PC-9 (cell line): ENCODE measurements around the gene FBXW7. TPM values are rescaled to one million over a fixed set of nuclear protein-coding genes. Genes with fewer than 3 reads are reported as not detected.

Source experiments
- BruUV-seq: library from RNA; stranded (reverse); fragments of 400-500 nt; replicated peaks from 2 replicates; lab custom pipeline; 2021; lab: Mats Ljungman, UMichigan
- CTCF ChIA-PET: fragments of 300-600 bp; sonication (Branson Sonifier 250); formaldehyde crosslinking; loops from one replicate; lab custom pipeline; 2022; ENCODE audit warnings: antibody characterized with exemption; lab: Charles Lee
- POLR2A ChIA-PET: fragments of 300-600 bp; sonication (Branson Sonifier 250); formaldehyde crosslinking; loops from one replicate; lab custom pipeline; 2022; ENCODE audit warnings: antibody characterized with exemption; ENCODE audit not compliant: unreplicated experiment; lab: Charles Lee
- DNase-seq, 2 experiments: peaks; one replicate each; pipeline versions ENCODE4 v3.0.0 to v3.0.0-alpha.2; 2015 to 2022; ENCODE audit warnings: mixed read lengths in 1 of 2
- H2AFZ ChIP-seq: fragments of 200-600 bp; sonication (generic); 2 replicates; pipeline ENCODE4 v1.8.1; 2017; ENCODE audit warnings: antibody characterized with exemption
- H3F3A ChIP-seq: fragments of 200-600 bp; sonication (generic); 2 replicates; pipeline ENCODE4 v1.8.1; 2017; ENCODE audit warnings: antibody characterized with exemption, mild to moderate bottlenecking, low read depth; ENCODE audit not compliant: insufficient read depth
- H3K27ac ChIP-seq: fragments of 200-600 bp; sonication (generic); 2 replicates; pipeline ENCODE4 v1.6.1; 2016; ENCODE audit warnings: mixed run types
- H3K27me3 ChIP-seq: fragments of 200-600 bp; sonication (generic); 2 replicates; pipeline ENCODE4 v1.6.1; 2016; ENCODE audit warnings: low read depth, mixed run types; ENCODE audit not compliant: insufficient read depth
- H3K36me3 ChIP-seq: fragments of 200-600 bp; sonication (generic); 2 replicates; pipeline ENCODE4 v1.6.1; 2016; ENCODE audit warnings: low read depth, mixed run types
- H3K4me1 ChIP-seq: fragments of 200-600 bp; sonication (generic); replicated peaks from 2 replicates; pipeline ENCODE4 v1.6.1; 2016; ENCODE audit warnings: mixed run types; ENCODE audit not compliant: insufficient read depth
- H3K4me2 ChIP-seq: fragments of 200-600 bp; sonication (generic); 2 replicates; pipeline ENCODE4 v1.6.1; 2017; ENCODE audit warnings: mixed run types
- H3K4me3 ChIP-seq: fragments of 200-600 bp; sonication (generic); 2 replicates; pipeline ENCODE4 v1.6.1; 2016; ENCODE audit warnings: mixed run types
- H3K79me2 ChIP-seq: fragments of 200-600 bp; sonication (generic); 2 replicates; pipeline ENCODE4 v1.6.1; 2017; ENCODE audit warnings: low read depth, mixed run types
- H3K9me2 ChIP-seq: fragments of 200-600 bp; sonication (generic); 2 replicates; pipeline ENCODE4 v1.8.1; 2017; ENCODE audit warnings: mild to moderate bottlenecking; ENCODE audit not compliant: insufficient read depth
- H3K9me3 ChIP-seq: fragments of 200-600 bp; sonication (generic); 2 replicates; pipeline ENCODE4 v1.8.1; 2016; ENCODE audit warnings: low read depth; ENCODE audit not compliant: insufficient read depth
- H4K20me1 ChIP-seq: fragments of 200-600 bp; sonication (generic); 2 replicates; pipeline ENCODE4 v1.8.1; 2017; ENCODE audit not compliant: insufficient read depth
- EZH2 ChIP-seq: fragments of 200-600 bp; sonication (generic); IDR thresholded peaks from 2 replicates; pipeline ENCODE4 v1.8.0; 2017; ENCODE audit warnings: antibody characterized with exemption, low read depth
- intact Hi-C: fragments of 100-400 bp; cut with micrococcal nuclease; formaldehyde crosslinking; loops from one replicate; pipeline ENCODE4 v1.10.0; 2022; ENCODE audit not compliant: unreplicated experiment
- total RNA-seq: library from RNA; stranded (reverse); gene quantifications from 2 replicates; pipeline ENCODE4 v1.2.3, GENCODE V29; 2021
- TF ChIP-seq, protein P1 (sequence below): fragments of 200-600 bp; sonication (generic); conservative IDR thresholded peaks from 2 replicates; pipeline ENCODE4 v1.6.1; 2017; ENCODE audit warnings: mixed run types, antibody characterized with exemption, mild to moderate bottlenecking, moderate library complexity

The FBXW7 gene
- total RNA-seq, 1 experiment from 2014 or later: 30.2 TPM

DNA sequence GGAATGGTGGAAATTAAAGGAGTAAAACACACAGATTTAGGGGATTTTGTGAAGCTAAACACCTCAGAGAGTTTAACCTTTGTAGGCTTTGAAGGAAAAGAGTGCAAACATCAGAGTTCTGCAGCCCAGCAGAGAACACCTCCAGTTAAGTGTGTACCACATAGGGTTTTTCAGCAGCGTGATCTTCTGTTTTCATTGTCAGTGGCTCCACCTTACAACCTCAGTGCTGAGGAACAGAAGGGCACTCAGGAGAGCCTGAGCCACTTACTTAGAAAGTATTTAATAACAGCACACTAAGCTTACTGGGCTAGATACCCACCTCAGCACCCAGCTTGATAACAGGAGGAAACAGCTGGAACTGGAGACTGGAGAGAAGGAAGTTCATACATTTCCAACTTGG lies 2.0 kb upstream of the FBXW7 start:
- CTCF ChIA-PET: interaction anchor here (0.6 kb wide), 2 partner anchors 17 kb away, joined by 3 to 6 read pairs; no protein-coding TSS in a partner anchor
- BruUV-seq: no TSS peak
- intact Hi-C loops: loop anchor here (5.0 kb wide), 1 partner anchor 74 kb away; no protein-coding TSS in a partner anchor

DNA sequence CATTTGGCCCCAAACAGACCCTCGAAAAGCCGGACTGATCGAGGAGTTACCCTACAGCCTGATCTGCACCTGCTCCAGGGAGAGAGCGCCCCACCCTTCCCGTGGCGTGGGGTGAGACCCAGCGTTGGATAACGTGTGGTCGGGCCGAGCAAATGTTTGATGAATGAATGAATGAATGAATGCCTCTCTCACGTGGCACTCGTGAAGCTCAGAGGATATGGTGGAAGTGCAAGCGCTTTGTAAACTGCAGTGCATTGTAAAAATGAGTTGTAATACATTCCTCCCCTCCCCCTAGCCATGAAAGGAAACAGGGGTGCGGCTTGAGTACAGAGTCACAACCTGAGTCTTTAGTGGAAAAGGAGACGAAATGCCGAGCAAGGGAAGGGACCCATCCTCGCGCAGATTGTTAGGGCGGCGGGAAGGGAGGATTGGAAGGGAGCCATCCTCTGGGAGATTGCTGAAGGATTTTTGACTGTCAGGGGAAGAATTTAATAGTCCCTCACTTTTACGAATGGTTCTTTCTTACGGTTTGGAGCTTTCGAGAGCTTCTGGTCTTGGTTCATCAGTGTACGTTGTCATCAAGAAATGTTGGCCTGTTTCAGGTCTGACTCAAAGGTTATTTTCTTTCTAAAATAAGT lies 772 bp upstream of the FBXW7 start:
- Histone ChIP-seq H3K4me2 (peak overlapping the region; percentile 88), H3K4me1 (peaks cover 23% of the 10 kb centered on the region), H3F3A (peaks cover 6% of the 10 kb centered on the region; the same call in 1 of the 2 replicates), H3K27me3 (no peaks in the 10 kb centered on the region), H3K4me3 (peak overlapping the region; percentile 94), H3K27ac (peak overlapping the region; percentile 86), H3K79me2 (peaks cover 70% of the 10 kb centered on the region), H3K9me3 (no peaks in the 10 kb centered on the region), H2AFZ (peak overlapping the region; percentile 96), H4K20me1 (peaks cover 19% of the 10 kb centered on the region), H3K36me3 (no peaks in the 10 kb centered on the region; the same call in 1 of the 2 replicates), H3K9me2 (no peaks in the 10 kb centered on the region)
- CTCF ChIA-PET: interaction anchor here (0.7 to 1.0 kb wide), 2 partner anchors 447 to 606 kb away, joined by 3 to 4 read pairs; no protein-coding TSS in a partner anchor
- intact Hi-C loops: loop anchor here (1.0 to 5.0 kb wide), 2 partner anchors 36 to 76 kb away; no protein-coding TSS in a partner anchor
- TF ChIP-seq, protein P1, sequence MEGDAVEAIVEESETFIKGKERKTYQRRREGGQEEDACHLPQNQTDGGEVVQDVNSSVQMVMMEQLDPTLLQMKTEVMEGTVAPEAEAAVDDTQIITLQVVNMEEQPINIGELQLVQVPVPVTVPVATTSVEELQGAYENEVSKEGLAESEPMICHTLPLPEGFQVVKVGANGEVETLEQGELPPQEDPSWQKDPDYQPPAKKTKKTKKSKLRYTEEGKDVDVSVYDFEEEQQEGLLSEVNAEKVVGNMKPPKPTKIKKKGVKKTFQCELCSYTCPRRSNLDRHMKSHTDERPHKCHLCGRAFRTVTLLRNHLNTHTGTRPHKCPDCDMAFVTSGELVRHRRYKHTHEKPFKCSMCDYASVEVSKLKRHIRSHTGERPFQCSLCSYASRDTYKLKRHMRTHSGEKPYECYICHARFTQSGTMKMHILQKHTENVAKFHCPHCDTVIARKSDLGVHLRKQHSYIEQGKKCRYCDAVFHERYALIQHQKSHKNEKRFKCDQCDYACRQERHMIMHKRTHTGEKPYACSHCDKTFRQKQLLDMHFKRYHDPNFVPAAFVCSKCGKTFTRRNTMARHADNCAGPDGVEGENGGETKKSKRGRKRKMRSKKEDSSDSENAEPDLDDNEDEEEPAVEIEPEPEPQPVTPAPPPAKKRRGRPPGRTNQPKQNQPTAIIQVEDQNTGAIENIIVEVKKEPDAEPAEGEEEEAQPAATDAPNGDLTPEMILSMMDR: no peak
- no peak for TF ChIP-seq EZH2
- POLR2A ChIA-PET: interaction anchor here (0.6 to 1.0 kb wide), 4 partner anchors 35 to 1112 kb away, joined by 3 to 8 read pairs (median 6); no protein-coding TSS in a partner anchor
- BruUV-seq: TSS peak; percentile 66
- peak in 1 of 2 experiments; percentile 35 for DNase-seq

More for the DNA sequence above, 2.0 kb upstream of the FBXW7 start:
- peak overlapping the region; percentile 94; the same call in 1 of the 2 replicates for H3K4me3 ChIP-seq
- H3K36me3 ChIP-seq: no peaks in the 10 kb centered on the region; the same call in 1 of the 2 replicates
- peaks cover 14% of the 10 kb centered on the region for H4K20me1 ChIP-seq
- H3F3A ChIP-seq: peaks cover 6% of the 10 kb centered on the region; the same call in 1 of the 2 replicates
- no peaks in the 10 kb centered on the region for H3K9me2 ChIP-seq
- no peaks in the 10 kb centered on the region for H3K9me3 ChIP-seq
- peaks cover 23% of the 10 kb centered on the region for H3K4me1 ChIP-seq
- peaks cover 58% of the 10 kb centered on the region for H3K79me2 ChIP-seq
- TF ChIP-seq EZH2: no peak
- TF ChIP-seq, protein P1: no peak
- POLR2A ChIA-PET: no interaction called here
- H3K27me3 ChIP-seq: no peaks in the 10 kb centered on the region
- no peak overlapping the region for H2AFZ ChIP-seq
- no peak for DNase-seq
- H3K4me2 ChIP-seq: peak overlapping the region; percentile 88
- H3K27ac ChIP-seq: no peak overlapping the region

DNA sequence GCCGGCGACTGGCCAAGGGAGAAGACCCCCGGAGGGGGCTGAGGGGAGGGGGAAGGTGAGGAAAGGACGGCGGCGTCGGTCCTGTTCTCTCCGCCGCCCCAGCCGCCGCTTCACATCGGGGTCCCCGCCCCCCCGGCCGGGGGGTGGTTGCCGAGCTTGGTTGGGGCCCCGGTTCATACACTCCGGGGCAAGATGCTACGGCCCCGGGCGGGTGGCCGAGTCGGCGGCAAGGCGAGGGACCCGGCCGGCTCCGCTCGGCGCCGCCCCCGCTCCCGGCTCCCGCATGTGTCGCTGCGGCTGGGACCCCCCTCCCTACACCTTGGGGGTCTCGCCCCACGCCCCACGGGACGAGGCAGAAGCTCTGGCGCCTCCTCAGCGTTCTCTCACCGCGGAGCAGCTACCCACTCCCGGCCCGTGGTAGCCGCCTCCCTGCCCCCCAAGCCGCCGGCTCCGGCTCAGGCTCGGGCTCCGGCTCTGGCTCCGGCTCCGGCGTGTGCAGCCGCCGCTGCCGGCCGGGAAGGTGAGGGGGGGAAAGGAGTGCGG lies 461 bp downstream of the FBXW7 start:
- Histone ChIP-seq H3K27me3 (no peaks in the 10 kb centered on the region), H2AFZ (peak overlapping the region; percentile 74; the same call in 1 of the 2 replicates), H3K79me2 (peaks cover 82% of the 10 kb centered on the region), H3K4me2 (peak overlapping the region; percentile 92), H3K27ac (0 out of 2 replicates have a peak overlapping the region, but pooled peaks have one; percentile 26), H3K36me3 (no peaks in the 10 kb centered on the region; the same call in 1 of the 2 replicates), H4K20me1 (peaks cover 19% of the 10 kb centered on the region), H3F3A (peaks cover 6% of the 10 kb centered on the region; the same call in 1 of the 2 replicates), H3K9me2 (no peaks in the 10 kb centered on the region), H3K4me1 (peaks cover 23% of the 10 kb centered on the region), H3K4me3 (peak overlapping the region; percentile 94), H3K9me3 (no peaks in the 10 kb centered on the region)
- ChIA-PET POLR2A (interaction anchor here (0.6 to 1.0 kb wide), 4 partner anchors 34 to 1049 kb away, joined by 3 to 12 read pairs (median 4); no protein-coding TSS in a partner anchor), CTCF (interaction anchor here (1.0 kb wide), 1 partner anchor 607 kb away, joined by 3 read pairs; no protein-coding TSS in a partner anchor)
- no TSS peak for BruUV-seq
- DNase-seq: no peak
- intact Hi-C loops: loop anchor here (5.0 kb wide), 1 partner anchor 77 kb away; no protein-coding TSS in a partner anchor
- no peak for TF ChIP-seq EZH2
- TF ChIP-seq, protein P1: no peak
